H1 (cell line): ENCODE measurements around the gene CDV3. TPM values are rescaled to one million over a fixed set of nuclear protein-coding genes. Genes with fewer than 3 reads are reported as not detected.

Source experiments
- CTCF ChIA-PET: fragments of 300-600 bp; sonication (Branson Sonifier 250); formaldehyde crosslinking; loops from one replicate; lab custom pipeline; 2021; ENCODE audit not compliant: partially characterized antibody; lab: Charles Lee
- POLR2A ChIA-PET: fragments of 300-600 bp; sonication (Branson Sonifier 250); formaldehyde crosslinking; loops from one replicate; lab custom pipeline; 2021; ENCODE audit warnings: inconsistent platforms; ENCODE audit not compliant: partially characterized antibody; lab: Charles Lee
- DNase-seq, 2 experiments: peaks; one replicate each; pipeline versions ENCODE4 v3.0.0 to v3.0.0-alpha.2; 2010 to 2022; ENCODE audit warnings: low spot score in 2 of 2, low read depth in 1 of 2, mixed read lengths in 1 of 2
- FAIRE-seq: peaks from 2 replicates; lab custom pipeline; 2011; peaks lifted over from hg19 to GRCh38; lab: Jason Lieb, UNC
- H2AFZ ChIP-seq: 2 replicates; pipeline ENCODE4 v1.8.1; 2012; ENCODE audit warnings: low read length, inconsistent platforms
- H2AK5ac ChIP-seq: 2 replicates; pipeline ENCODE4 v1.6.1; 2013; ENCODE audit warnings: low read depth, low read length
- H2BK120ac ChIP-seq: replicated peaks from 2 replicates; pipeline ENCODE3; 2013; ENCODE audit warnings: low read depth, low read length, inconsistent platforms
- H2BK12ac ChIP-seq: 2 replicates; pipeline ENCODE4 v1.6.1; 2013; ENCODE audit warnings: low read depth, low read length
- H2BK15ac ChIP-seq: 2 replicates; pipeline ENCODE4 v1.6.1; 2013; ENCODE audit warnings: low read length
- H2BK20ac ChIP-seq: 2 replicates; pipeline ENCODE4 v1.6.1; 2013; ENCODE audit warnings: low read length
- H2BK5ac ChIP-seq: 2 replicates; pipeline ENCODE4 v1.6.1; 2013; ENCODE audit warnings: low read depth, low read length
- H3K14ac ChIP-seq: 2 replicates; pipeline ENCODE4 v1.6.1; 2013; ENCODE audit warnings: inconsistent platforms; ENCODE audit not compliant: insufficient read length
- H3K18ac ChIP-seq: 2 replicates; pipeline ENCODE4 v1.6.1; 2013; ENCODE audit warnings: low read length; ENCODE audit errors: extremely low read depth
- H3K23ac ChIP-seq: 2 replicates; pipeline ENCODE4 v1.6.1; 2013; ENCODE audit warnings: inconsistent platforms; ENCODE audit not compliant: insufficient read length
- H3K23me2 ChIP-seq: 2 replicates; pipeline ENCODE4 v1.6.1; 2013; ENCODE audit warnings: low read depth, low read length
- H3K27ac ChIP-seq: 2 replicates; pipeline ENCODE4 v1.6.1; 2011; ENCODE audit warnings: low read depth, low read length, inconsistent platforms
- H3K27me3 ChIP-seq, 4 experiments: replicated peaks in 1 of 4; 1 replicate in 1 of 4; 2 replicates in 3 of 4; pipeline versions ENCODE4 v1.6.1 to v1.8.1; 2011 to 2013; ENCODE audit warnings: low read length in 3 of 4, mild to moderate bottlenecking in 3 of 4, inconsistent platforms in 2 of 4, mixed read lengths in 2 of 4, moderate library complexity in 1 of 4; ENCODE audit not compliant: control insufficient read depth in 3 of 4, insufficient read depth in 3 of 4; ENCODE audit errors: extremely low read depth in 1 of 4
- H3K36me3 ChIP-seq, 4 experiments: 2 replicates each; pipeline versions ENCODE4 v1.6.1 to v1.8.1; 2011 to 2013; ENCODE audit warnings: mild to moderate bottlenecking in 4 of 4, low read length in 3 of 4, moderate library complexity in 2 of 4, control low read depth in 1 of 4, inconsistent platforms in 1 of 4; ENCODE audit not compliant: insufficient read depth in 4 of 4, control insufficient read depth in 2 of 4
- H3K4ac ChIP-seq: replicated peaks from 2 replicates; pipeline ENCODE3; 2013; ENCODE audit warnings: low read length, low read depth, mixed read lengths, inconsistent platforms; ENCODE audit not compliant: insufficient read length
- H3K4me1 ChIP-seq, 4 experiments: replicated peaks in 1 of 4; 1 replicate in 1 of 4; 2 replicates in 3 of 4; pipeline versions ENCODE4 v1.6.1 to v1.8.1; 2011 to 2013; ENCODE audit warnings: low read length in 3 of 4, inconsistent platforms in 2 of 4, mixed read lengths in 1 of 4; ENCODE audit not compliant: insufficient read depth in 4 of 4, control insufficient read depth in 3 of 4
- H3K4me2 ChIP-seq, 2 experiments: 2 replicates each; pipeline versions ENCODE4 v1.6.1 to v1.8.1; 2011 to 2013; ENCODE audit warnings: low read depth in 2 of 2, low read length in 2 of 2, control low read depth in 1 of 2, inconsistent platforms in 1 of 2, mild to moderate bottlenecking in 1 of 2; ENCODE audit not compliant: insufficient read depth in 1 of 2
- H3K4me3 ChIP-seq, 4 experiments: fragments of 200-600, 300-600 bp in 1 of 4; sonication (generic), shearing (Covaris generic), sonication (Bioruptor Twin) in 1 of 4; 2 replicates each; pipeline versions ENCODE4 v1.5.1 to v1.8.1; 2011 to 2016; ENCODE audit warnings: low read length in 4 of 4, low read depth in 3 of 4, control low read depth in 2 of 4, inconsistent platforms in 2 of 4, mild to moderate bottlenecking in 2 of 4, mixed read lengths in 1 of 4, moderate library complexity in 1 of 4; ENCODE audit not compliant: insufficient read depth in 2 of 4; ENCODE audit errors: extremely low read depth in 1 of 4
- H3K56ac ChIP-seq: replicated peaks from 2 replicates; pipeline ENCODE3; 2013; ENCODE audit warnings: low read depth, mild to moderate bottlenecking, mixed read lengths, low read length, inconsistent platforms; ENCODE audit not compliant: insufficient read length
- H3K79me1 ChIP-seq: 2 replicates; pipeline ENCODE4 v1.6.1; 2013; ENCODE audit warnings: low read depth, low read length, control low read depth
- H3K79me2 ChIP-seq, 2 experiments: 2 replicates each; pipeline versions ENCODE4 v1.6.1 to v1.8.1; 2012 to 2013; ENCODE audit warnings: low read length in 2 of 2, mild to moderate bottlenecking in 2 of 2, inconsistent platforms in 1 of 2; ENCODE audit not compliant: insufficient read depth in 2 of 2, control insufficient read depth in 1 of 2
- H3K9ac ChIP-seq, 4 experiments: replicated peaks in 1 of 4; 1 replicate in 1 of 4; 2 replicates in 3 of 4; pipeline versions ENCODE4 v1.6.1 to v1.8.1; 2011 to 2013; ENCODE audit warnings: low read depth in 3 of 4, low read length in 3 of 4, control low read depth in 2 of 4, mild to moderate bottlenecking in 2 of 4, moderate library complexity in 2 of 4, inconsistent platforms in 1 of 4; ENCODE audit errors: extremely low read depth in 1 of 4
- H3K9me3 ChIP-seq, 2 experiments: 2 replicates each; pipeline versions ENCODE4 v1.6.1 to v1.8.1; 2012 to 2013; ENCODE audit warnings: mild to moderate bottlenecking in 2 of 2, moderate library complexity in 2 of 2, control low read depth in 1 of 2, inconsistent platforms in 1 of 2, low read depth in 1 of 2, low read length in 1 of 2, mixed read lengths in 1 of 2; ENCODE audit not compliant: insufficient read depth in 2 of 2
- H4K20me1 ChIP-seq, 2 experiments: replicated peaks in 1 of 2; 2 replicates each; pipeline versions ENCODE3 to v1.8.1; 2011 to 2013; ENCODE audit warnings: inconsistent platforms in 2 of 2, low read length in 2 of 2, mild to moderate bottlenecking in 1 of 2; ENCODE audit not compliant: insufficient read depth in 2 of 2, control insufficient read depth in 1 of 2
- H4K5ac ChIP-seq: 2 replicates; pipeline ENCODE4 v1.6.1; 2013; ENCODE audit warnings: low read length, low read depth, mixed read lengths, inconsistent platforms; ENCODE audit not compliant: insufficient read length
- H4K8ac ChIP-seq: 2 replicates; pipeline ENCODE4 v1.8.0; 2013; ENCODE audit warnings: mild to moderate bottlenecking, moderate library complexity, low read length, inconsistent platforms; ENCODE audit not compliant: insufficient read depth; ENCODE audit errors: extremely low read depth
- H4K91ac ChIP-seq: replicated peaks from 2 replicates; pipeline ENCODE3; 2013; ENCODE audit warnings: low read length, mixed read lengths, inconsistent platforms; ENCODE audit not compliant: insufficient read length
- BRCA1 ChIP-seq: IDR thresholded peaks from 2 replicates; pipeline ENCODE4 v1.6.1; 2012; ENCODE audit warnings: low read depth, low read length, improper control_type of control experiment
- POLR2AphosphoS5 ChIP-seq: IDR thresholded peaks from 2 replicates; pipeline ENCODE4 v1.6.1; 2011; ENCODE audit warnings: low read depth, low read length
- SIN3A ChIP-seq, 2 experiments: IDR thresholded peaks in 1 of 2; conservative IDR thresholded peaks in 1 of 2; 2 replicates each; pipeline ENCODE4 v1.6.1; 2011 to 2012; ENCODE audit warnings: low read length in 2 of 2, improper control_type of control experiment in 1 of 2, low read depth in 1 of 2, mild to moderate bottlenecking in 1 of 2
- TBP ChIP-seq: IDR thresholded peaks from 2 replicates; pipeline ENCODE4 v1.6.1; 2011; ENCODE audit warnings: low read depth, low read length, improper control_type of control experiment
- WGBS, 2 experiments: shearing (Covaris generic) in 1 of 2; methylation state at CpG; one replicate each; pipeline versions ENCODE4 v1.1.6 to v1.1.7; 2013 to 2015; ENCODE audit warnings: low lambda C conversion rate in 2 of 2, mixed read lengths in 2 of 2, inconsistent platforms in 1 of 2, low coverage in 1 of 2, missing lambda C conversion rate in 1 of 2; ENCODE audit not compliant: insufficient replicate concordance in 2 of 2, insufficient coverage in 1 of 2, insufficient read length in 1 of 2; ENCODE audit errors: extremely low coverage in 1 of 2, missing lambda C conversion rate in 1 of 2; 5-methylcytosine and 5-hydroxymethylcytosine counted together
- polyA plus RNA-seq, 7 experiments: library from polyadenylated mRNA; depleted of rRNA in 3 of 7; stranded (reverse) in 5 of 7; unstranded in 2 of 7; fragments of >200 nt in 5 of 7; fragments of 200-250 nt in 2 of 7; gene quantifications; 1 replicate in 5 of 7; 2 replicates in 1 of 7; 4 replicates in 1 of 7; pipeline versions ENCODE4 v1.2.1 to v1.2.3, GENCODE V29; 2011 to 2013; ENCODE audit warnings: missing spikeins in 2 of 7, mixed read lengths in 2 of 7
- total RNA-seq: library from RNA; stranded (reverse); fragmentation: NEBNext Ultra II Directional; extraction: Animal tissue kit (Norgen Biotek cat#: 25700); gene quantifications from 2 replicates; pipeline ENCODE4 v1.2.1, GENCODE V29; 2021

CDV3 gene
- total and polyA plus RNA-seq, 2 of the 8 experiments (the other 6 are each of a cell fraction or from before 2014, with no cell fraction given) = 29.4 to 163 TPM

DNA sequence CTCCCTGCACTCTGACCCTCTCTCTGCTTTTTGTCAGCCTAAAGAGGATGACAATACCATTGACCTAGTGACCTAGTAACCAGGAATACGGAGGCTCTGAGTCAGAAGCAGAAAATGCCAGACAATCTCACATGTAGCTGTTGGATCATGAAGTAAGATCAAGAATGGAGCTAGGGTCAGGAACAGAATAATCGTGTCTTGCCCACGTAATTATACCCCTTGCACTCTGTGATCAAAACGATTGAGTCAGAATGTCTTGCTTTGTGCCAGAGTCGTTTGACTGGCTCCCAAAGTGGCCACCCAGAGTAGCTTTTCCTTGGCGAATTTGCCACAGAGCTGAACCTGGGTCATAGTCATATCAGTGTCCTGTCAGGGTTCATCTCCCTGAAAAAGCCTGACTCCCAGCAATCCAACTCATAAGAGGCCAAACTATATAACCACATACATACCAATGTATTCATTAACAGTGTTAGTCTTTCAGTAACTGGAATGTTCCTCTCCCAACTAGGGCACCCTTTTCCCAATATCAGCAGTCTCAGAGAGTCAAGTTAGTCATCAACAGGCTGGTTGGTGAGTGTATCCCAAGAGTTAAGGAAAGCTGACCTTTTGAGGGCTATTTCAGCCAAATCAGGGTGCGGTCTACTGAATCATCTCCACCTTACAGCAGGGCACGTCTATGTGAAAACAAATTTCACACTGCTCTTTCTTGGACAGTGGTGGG is 5.0 kb upstream of the CDV3 start:
- ChIA-PET POLR2A (interaction anchor here (1.1 to 1.2 kb wide), 3 partner anchors 10 to 81 kb away, joined by 3 read pairs; no protein-coding TSS in a partner anchor), CTCF (interaction anchor here (0.7 to 2.5 kb wide), 4 partner anchors 10 to 112 kb away, joined by 3 to 16 read pairs (median 4); no protein-coding TSS in a partner anchor)
- H2AFZ ChIP-seq = no peak overlapping the region
- no peak overlapping the region for H3K18ac ChIP-seq
- no peak overlapping the region for H2BK5ac ChIP-seq
- H3K23me2 ChIP-seq = no peaks in the 10 kb centered on the region
- no peak overlapping the region for H3K23ac ChIP-seq
- H3K27me3 ChIP-seq = no peaks in the 10 kb centered on the region
- DNase-seq (no peak), FAIRE-seq (no peak)
- H2BK20ac ChIP-seq = no peak overlapping the region
- no peak overlapping the region for H3K9ac ChIP-seq
- no peaks in the 10 kb centered on the region for H3K36me3 ChIP-seq
- H4K8ac ChIP-seq = no peak overlapping the region
- H3K4me3 ChIP-seq = no peak overlapping the region
- H3K4me1 ChIP-seq = peaks cover 0 to 5% (median under 1%) of the 10 kb centered on the region in 4 experiments; a peak in 1 of 7 replicates
- H2BK12ac ChIP-seq = no peak overlapping the region
- no peak overlapping the region for H4K5ac ChIP-seq
- H4K20me1 ChIP-seq = no peaks in the 10 kb centered on the region
- no peaks in the 10 kb centered on the region for H3K9me3 ChIP-seq
- H3K79me1 ChIP-seq = no peaks in the 10 kb centered on the region
- H4K91ac ChIP-seq = no peak overlapping the region
- H3K27ac ChIP-seq = no peak overlapping the region
- 91% methylated on average over 8 of the region's 8 CpGs; no CpG with 5 or more reads in 1 of the 2 experiments for WGBS, 2 experiments
- H3K14ac ChIP-seq = no peak overlapping the region
- H3K4me2 ChIP-seq = no peak overlapping the region
- H3K79me2 ChIP-seq = no peaks in the 10 kb centered on the region
- H3K56ac ChIP-seq = no peak overlapping the region
- H2AK5ac ChIP-seq = no peak overlapping the region
- no peak for TF ChIP-seq TBP
- no peak for TF ChIP-seq BRCA1
- TF ChIP-seq POLR2AphosphoS5 = no peak
- TF ChIP-seq SIN3A (conservative IDR thresholded peaks at IDR 0.05 in 1 of 2, IDR thresholded peaks at IDR 0.05 in 1 of 2; ENCODE audit: low read depth in 1 of 2, low read length in 2 of 2) = no peak
- H2BK15ac ChIP-seq = no peak overlapping the region
- H3K4ac ChIP-seq = no peak overlapping the region
- no peak overlapping the region for H2BK120ac ChIP-seq
